Pons (tissue), 1 donor: ENCODE data around the gene TET3.

Experiments used
- DNase-seq: peaks from one replicate; pipeline ENCODE4 v3.0.0-alpha.2; 2016; ENCODE audit warnings: low spot score

TET3 gene

GRCh38 chr2:73964223-73964622, 20.5 kb upstream of the TET3 start:
- no peak for DNase-seq

GRCh38 chr2:73965053-73965452, 19.7 kb upstream of the TET3 start:
- no peak for DNase-seq

GRCh38 chr2:73968357-73968937, 16.3 kb upstream of the TET3 start:
- DNase-seq, result no peak

GRCh38 chr2:73969356-73969755, 15.4 kb upstream of the TET3 start:
- no peak for DNase-seq

- no peak for DNase-seq
Observed at GRCh38 chr2:73970141-73970803, 14.4 kb upstream of the TET3 start.

- peak; percentile 70 for DNase-seq
Observed at GRCh38 chr2:73970850-73971471, 13.7 kb upstream of the TET3 start.

GRCh38 chr2:73971722-73972121, 13.0 kb upstream of the TET3 start:
- no peak for DNase-seq

- no peak for DNase-seq
Observed at GRCh38 chr2:73972846-73973245, 11.9 kb upstream of the TET3 start.

- no peak for DNase-seq
Observed at GRCh38 chr2:73975731-73976130, 9.0 kb upstream of the TET3 start.

- DNase-seq, result no peak
Observed at GRCh38 chr2:73976803-73977202, 7.9 kb upstream of the TET3 start.

GRCh38 chr2:73977466-73977865, 7.2 kb upstream of the TET3 start:
- DNase-seq, result no peak

GRCh38 chr2:73979021-73979420, 5.7 kb upstream of the TET3 start:
- no peak for DNase-seq

- no peak for DNase-seq
Observed at GRCh38 chr2:73979686-73980085, 5.0 kb upstream of the TET3 start.

GRCh38 chr2:73980566-73980965, 4.1 kb upstream of the TET3 start:
- DNase-seq, result no peak

GRCh38 chr2:73981081-73982001, 3.4 kb upstream of the TET3 start:
- DNase-seq, result no peak

GRCh38 chr2:73982140-73982617, 2.5 kb upstream of the TET3 start:
- no peak for DNase-seq

- peak; percentile 27 for DNase-seq
Observed at GRCh38 chr2:73983322-73984202, 1.1 kb upstream of the TET3 start.

- DNase-seq, result no peak
Observed at GRCh38 chr2:73984922-73985307, 205 bp downstream of the TET3 start.

GRCh38 chr2:73985308-73986084, 786 bp downstream of the TET3 start:
- peak; percentile 51 for DNase-seq

GRCh38 chr2:73986085-73986681, 1.5 kb downstream of the TET3 start:
- DNase-seq, result no peak
